ENCODE measurements around the gene ACSM2B. TPM values are rescaled to one million over a fixed set of nuclear protein-coding genes. Genes with fewer than 3 reads are reported as not detected.
"Not testable (repeated sequence)": the region's sequence is repeated elsewhere in the genome, so short reads cannot be mapped to it uniquely, and the experiment has no call there.

Gene ACSM2B
- total RNA-seq, 1 donor from 2014 or later: 2.6 TPM

DNA sequence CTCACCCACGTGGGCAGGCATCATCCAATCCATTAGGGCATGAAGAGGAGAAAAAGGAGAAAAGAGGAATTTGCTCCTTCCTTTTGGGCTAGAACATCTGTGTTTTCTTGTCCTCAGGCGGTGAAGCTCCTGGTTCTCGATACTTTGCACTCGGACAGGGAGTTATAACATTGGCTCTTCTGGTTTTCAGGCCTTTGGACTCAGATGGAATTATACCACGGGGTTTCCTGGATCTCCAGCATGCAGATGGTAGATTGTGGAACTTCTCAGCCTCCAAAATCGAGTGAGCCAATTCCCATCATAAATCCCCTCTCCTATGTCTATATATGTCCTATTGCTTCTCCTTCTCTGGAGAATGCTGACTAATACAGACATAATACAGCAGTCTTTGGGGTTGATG lies 9.9 kb upstream of the ACSM2B start:
- H3K36me3 Mint-ChIP-seq (ENCODE audit: low read depth); DNase-seq (ENCODE audit: low spot score); H3K9me3 Mint-ChIP-seq; intact Hi-C loops (cut with micrococcal nuclease); H3K4me3 Mint-ChIP-seq (ENCODE audit: low read depth); H3K27ac Mint-ChIP-seq; H3K27me3 Mint-ChIP-seq (ENCODE audit: low read depth); H3K4me1 Mint-ChIP-seq (ENCODE audit: low read depth): not testable (repeated sequence)

DNA sequence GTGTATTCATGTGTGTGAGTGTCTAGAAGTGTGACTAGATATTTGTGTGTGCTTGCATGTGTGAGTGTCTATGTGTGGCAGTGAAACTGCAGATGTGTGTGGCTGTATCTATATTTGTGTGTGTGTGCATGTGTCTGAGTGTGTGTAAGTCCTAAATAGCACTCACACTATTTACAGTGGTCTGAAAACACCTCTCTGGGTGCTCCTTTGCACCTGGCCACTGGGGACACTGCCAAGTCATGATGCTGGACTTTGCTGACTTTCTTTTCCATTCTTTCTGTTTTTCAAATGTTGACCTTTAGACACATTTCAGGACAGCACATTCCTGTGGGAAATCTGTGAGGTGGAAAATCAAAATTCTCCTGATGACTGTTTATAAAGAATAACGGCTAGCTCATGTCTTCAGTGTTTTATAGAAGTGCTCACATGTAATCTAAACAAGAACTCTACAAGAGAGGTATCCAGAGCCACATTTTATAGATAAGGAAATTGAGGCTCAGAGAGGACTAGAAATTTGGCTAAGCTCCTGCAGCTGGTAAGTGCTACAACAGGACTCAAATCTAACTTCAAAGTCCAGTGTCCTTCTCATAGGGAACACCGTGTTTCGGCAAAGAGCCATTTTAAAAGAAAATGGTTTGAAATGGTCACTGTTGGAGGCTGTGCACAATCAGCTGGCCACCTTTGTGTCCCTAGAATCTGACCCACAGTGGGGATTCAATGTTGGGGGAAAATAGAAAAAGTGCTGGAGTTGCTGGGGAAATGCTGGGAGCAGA lies 4.5 kb upstream of the ACSM2B start:
- not testable (repeated sequence) for H3K9me3 Mint-ChIP-seq; H3K36me3 Mint-ChIP-seq (ENCODE audit: low read depth); DNase-seq (ENCODE audit: low spot score)

DNA sequence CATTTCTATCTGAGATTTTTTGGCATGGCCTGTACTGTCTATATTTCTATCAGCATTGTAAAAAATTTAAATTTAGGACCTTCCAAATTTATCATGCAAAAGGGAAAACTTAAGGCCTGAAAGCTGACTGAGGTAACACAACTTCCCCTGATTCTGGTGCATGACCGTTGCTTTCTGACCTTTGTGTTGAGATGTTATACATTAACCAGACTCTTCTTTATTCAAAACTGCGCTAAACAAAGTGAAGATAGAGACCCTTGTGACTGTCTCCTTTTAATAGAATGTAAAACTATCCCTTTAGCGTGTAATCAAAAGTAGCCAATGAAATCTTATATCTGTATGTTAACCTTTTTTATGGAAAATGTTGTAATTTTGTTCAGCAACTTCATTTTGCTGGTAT lies 1.9 kb upstream of the ACSM2B start:
- H3K9me3 Mint-ChIP-seq; H3K27me3 Mint-ChIP-seq (ENCODE audit: low read depth): not testable (repeated sequence)

More for the DNA sequence above, 4.5 kb upstream of the ACSM2B start:
- H3K4me3 Mint-ChIP-seq (ENCODE audit: low read depth); intact Hi-C loops (cut with micrococcal nuclease); H3K4me1 Mint-ChIP-seq (ENCODE audit: low read depth); H3K27me3 Mint-ChIP-seq (ENCODE audit: low read depth); H3K27ac Mint-ChIP-seq: not testable (repeated sequence)

DNA sequence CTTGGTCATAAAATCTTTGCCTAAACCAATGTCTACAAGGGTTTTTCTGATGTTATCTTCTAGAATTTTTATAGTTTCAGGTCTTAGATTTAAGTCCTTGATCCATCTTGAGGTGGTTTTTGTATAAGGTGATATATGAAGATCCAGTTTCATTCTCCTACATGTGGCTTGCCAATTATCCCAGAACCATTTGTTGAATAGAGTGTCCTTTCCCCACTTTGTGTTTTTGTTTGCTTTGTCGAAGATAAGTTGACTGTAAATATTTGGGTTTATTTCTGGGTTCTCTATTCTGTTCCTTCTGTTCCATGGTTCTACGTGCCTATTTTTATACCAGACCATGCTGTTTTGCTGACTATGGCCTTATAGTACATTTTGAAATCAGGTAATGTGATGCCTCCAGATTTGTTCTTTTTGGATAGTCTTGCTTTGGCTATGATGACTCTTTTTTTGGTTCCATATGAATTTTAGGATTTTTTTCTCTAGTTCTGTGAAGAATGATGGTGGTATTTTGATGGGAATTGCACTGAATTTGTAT lies 7.0 kb downstream of the ACSM2B start:
- H3K27me3 Mint-ChIP-seq (ENCODE audit: low read depth); H3K4me1 Mint-ChIP-seq (ENCODE audit: low read depth); H3K27ac Mint-ChIP-seq; H3K4me3 Mint-ChIP-seq (ENCODE audit: low read depth); intact Hi-C loops (cut with micrococcal nuclease); H3K9me3 Mint-ChIP-seq; H3K36me3 Mint-ChIP-seq (ENCODE audit: low read depth); DNase-seq (ENCODE audit: low spot score): not testable (repeated sequence)

More for the DNA sequence above, 1.9 kb upstream of the ACSM2B start:
- H3K4me1 Mint-ChIP-seq (ENCODE audit: low read depth); intact Hi-C loops (cut with micrococcal nuclease); H3K4me3 Mint-ChIP-seq (ENCODE audit: low read depth); DNase-seq (ENCODE audit: low spot score); H3K36me3 Mint-ChIP-seq (ENCODE audit: low read depth); H3K27ac Mint-ChIP-seq: not testable (repeated sequence)

DNA sequence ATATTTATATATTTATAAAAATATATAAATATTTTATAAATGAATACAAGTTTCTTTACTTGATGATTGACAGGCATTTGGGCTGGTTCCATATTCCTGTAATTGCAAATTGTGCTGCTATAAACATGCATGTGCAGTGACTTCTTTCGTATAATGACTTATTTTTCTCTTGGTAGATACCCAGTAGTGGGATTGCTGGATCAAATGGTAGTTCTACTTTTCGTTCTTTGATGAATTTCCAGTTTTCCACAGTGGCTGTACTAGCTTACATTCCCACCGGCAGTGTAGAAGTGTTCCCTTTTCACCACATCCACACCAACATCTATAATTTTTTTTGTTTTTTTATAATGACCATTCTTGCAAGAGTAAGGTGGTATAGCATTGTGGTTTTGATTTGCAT lies 7.8 kb downstream of the ACSM2B start:
- H3K36me3 Mint-ChIP-seq (ENCODE audit: low read depth): no peaks in the 10 kb centered on the region
- intact Hi-C loops (cut with micrococcal nuclease): no loop called here
- H3K27me3 Mint-ChIP-seq (ENCODE audit: low read depth): no peaks in the 10 kb centered on the region
- no peak overlapping the region for H3K4me3 Mint-ChIP-seq (ENCODE audit: low read depth)
- H3K9me3 Mint-ChIP-seq: no peaks in the 10 kb centered on the region
- H3K4me1 Mint-ChIP-seq (ENCODE audit: low read depth): no peaks in the 10 kb centered on the region
- H3K27ac Mint-ChIP-seq: no peak overlapping the region
- DNase-seq (ENCODE audit: low spot score): no peak

DNA sequence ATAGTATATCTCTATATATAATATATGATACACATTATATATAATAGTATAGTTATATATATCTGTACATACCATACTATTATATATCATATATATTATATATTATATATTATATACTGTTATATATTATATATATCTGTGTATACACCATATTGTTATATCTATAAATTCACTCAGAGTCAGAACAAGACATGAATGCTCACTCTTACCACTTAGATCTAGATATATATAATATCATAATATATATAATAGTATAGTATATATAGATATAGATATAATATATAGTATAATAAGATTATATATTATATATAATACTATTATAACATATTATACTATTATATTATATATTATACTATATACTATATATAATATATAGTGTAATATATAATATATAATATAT lies 9.3 kb downstream of the ACSM2B start:
- no peak for DNase-seq (ENCODE audit: low spot score)
- Mint-ChIP-seq H3K9me3 (peaks cover 8% of the 10 kb centered on the region), H3K4me1 (ENCODE audit: low read depth) (no peaks in the 10 kb centered on the region), H3K4me3 (ENCODE audit: low read depth) (no peak overlapping the region), H3K27me3 (ENCODE audit: low read depth) (no peaks in the 10 kb centered on the region), H3K36me3 (ENCODE audit: low read depth) (no peaks in the 10 kb centered on the region), H3K27ac (no peak overlapping the region)
- intact Hi-C loops (cut with micrococcal nuclease): no loop called here

DNA sequence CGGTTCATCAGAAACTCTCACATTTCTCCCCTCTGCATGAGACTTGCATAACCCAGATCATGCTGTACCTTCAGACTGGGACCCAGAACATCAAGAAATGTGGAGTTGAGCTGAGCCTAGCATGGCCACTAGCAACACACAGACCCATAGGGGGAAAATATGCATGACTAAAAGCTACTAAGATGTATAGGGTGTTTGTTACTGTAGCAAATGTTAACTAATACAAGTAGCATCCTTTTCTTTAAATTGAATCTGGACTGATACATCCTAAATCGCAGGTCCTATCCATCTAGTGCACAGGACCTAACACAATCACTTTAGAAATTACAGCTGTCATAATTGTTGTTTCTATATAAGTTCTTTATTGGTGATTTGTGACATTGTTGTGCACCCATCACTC lies 10.8 kb downstream of the ACSM2B start:
- DNase-seq (ENCODE audit: low spot score); H3K27ac Mint-ChIP-seq; H3K27me3 Mint-ChIP-seq (ENCODE audit: low read depth); H3K4me1 Mint-ChIP-seq (ENCODE audit: low read depth); intact Hi-C loops (cut with micrococcal nuclease); H3K36me3 Mint-ChIP-seq (ENCODE audit: low read depth); H3K4me3 Mint-ChIP-seq (ENCODE audit: low read depth): not testable (repeated sequence)
- peaks cover 11% of the 10 kb centered on the region for H3K9me3 Mint-ChIP-seq

DNA sequence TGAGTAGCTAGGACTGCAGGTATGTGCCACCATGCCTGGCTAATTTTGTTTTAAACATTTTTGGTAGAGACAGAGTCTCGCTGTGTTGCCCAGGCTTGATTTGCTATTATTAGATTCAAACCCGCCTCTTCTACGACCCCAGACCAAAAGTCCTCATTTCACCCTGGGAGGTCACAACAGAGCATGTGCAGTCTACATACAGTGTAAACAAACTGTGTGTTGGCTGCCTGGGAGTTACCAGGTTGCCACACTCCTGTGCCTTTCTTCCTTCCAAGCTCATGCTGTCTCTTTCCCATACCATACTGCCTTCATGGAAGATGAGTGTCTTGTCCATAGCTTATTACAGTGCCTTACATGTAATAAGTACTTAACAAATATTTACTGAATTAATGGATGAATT lies 11.9 kb downstream of the ACSM2B start:
- H3K4me1 Mint-ChIP-seq (ENCODE audit: low read depth); H3K36me3 Mint-ChIP-seq (ENCODE audit: low read depth); H3K27me3 Mint-ChIP-seq (ENCODE audit: low read depth); DNase-seq (ENCODE audit: low spot score); intact Hi-C loops (cut with micrococcal nuclease); H3K27ac Mint-ChIP-seq; H3K4me3 Mint-ChIP-seq (ENCODE audit: low read depth): not testable (repeated sequence)
- peaks cover 12% of the 10 kb centered on the region for H3K9me3 Mint-ChIP-seq

DNA sequence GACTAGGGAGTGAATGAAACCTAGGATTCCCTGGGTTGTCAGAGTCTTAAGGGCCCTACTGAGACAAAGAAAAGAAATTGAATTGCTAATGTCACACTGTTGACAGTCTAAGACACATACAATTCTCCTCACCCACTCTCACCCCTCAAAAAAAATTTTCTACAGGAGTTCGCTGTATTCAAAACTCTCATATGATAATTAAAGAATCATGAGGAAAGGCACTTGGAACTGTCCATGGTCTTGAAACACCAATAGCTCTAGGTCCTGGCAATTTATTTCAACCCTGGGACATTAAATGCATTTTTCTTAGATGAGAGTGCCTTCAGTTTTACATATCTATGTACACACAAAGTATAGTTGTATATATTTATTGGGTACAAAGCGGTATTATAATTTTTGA lies 20.5 kb downstream of the ACSM2B start:
- intact Hi-C loops (cut with micrococcal nuclease): not testable (repeated sequence)

DNA sequence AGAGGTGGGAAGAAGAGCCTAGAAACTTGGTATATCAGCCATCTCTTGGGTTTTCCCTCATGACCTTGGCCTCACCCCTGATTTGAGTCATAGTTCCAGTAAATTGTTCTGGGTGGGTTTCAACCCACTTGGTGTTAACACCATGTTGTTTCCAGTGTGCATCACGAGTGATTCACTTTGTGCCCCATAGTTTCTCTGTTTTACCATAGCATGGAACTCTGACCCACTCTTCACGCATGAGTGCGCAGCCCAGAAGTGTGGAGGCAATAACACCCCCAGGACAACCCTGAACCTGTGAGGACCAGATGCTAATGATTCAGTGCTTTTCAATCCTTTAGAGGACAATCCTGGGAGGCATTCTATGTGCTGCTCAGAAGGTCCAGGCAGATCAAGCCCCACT lies 21.5 kb downstream of the ACSM2B start:
- DNase-seq (ENCODE audit: low spot score); H3K9me3 Mint-ChIP-seq; H3K36me3 Mint-ChIP-seq (ENCODE audit: low read depth); H3K4me1 Mint-ChIP-seq (ENCODE audit: low read depth); H3K27me3 Mint-ChIP-seq (ENCODE audit: low read depth); H3K4me3 Mint-ChIP-seq (ENCODE audit: low read depth); intact Hi-C loops (cut with micrococcal nuclease): not testable (repeated sequence)
- H3K27ac Mint-ChIP-seq: peak overlapping the region; percentile 76

More for the DNA sequence above, 20.5 kb downstream of the ACSM2B start:
- H3K27ac Mint-ChIP-seq; H3K9me3 Mint-ChIP-seq; H3K4me3 Mint-ChIP-seq (ENCODE audit: low read depth); DNase-seq (ENCODE audit: low spot score); H3K4me1 Mint-ChIP-seq (ENCODE audit: low read depth); H3K27me3 Mint-ChIP-seq (ENCODE audit: low read depth); H3K36me3 Mint-ChIP-seq (ENCODE audit: low read depth): not testable (repeated sequence)

DNA sequence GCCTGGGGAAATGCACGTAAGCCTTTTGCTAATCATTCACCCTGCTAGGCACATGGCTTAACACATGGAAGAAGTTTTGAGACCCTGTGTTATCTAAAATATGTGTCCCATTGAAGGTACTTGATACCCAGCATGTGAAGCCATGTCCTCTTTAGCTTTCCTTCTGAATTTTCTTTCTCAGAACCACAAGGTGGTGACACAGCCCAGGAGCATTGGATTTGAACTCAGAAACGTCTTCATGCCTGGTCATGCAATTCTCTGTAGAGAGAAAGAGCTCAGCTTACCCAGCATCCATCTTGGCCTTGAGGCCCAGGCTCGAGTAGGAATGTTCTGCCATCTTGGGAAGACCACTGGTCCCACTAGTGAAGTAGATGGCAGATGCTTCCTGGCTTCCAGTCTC lies 22.7 kb downstream of the ACSM2B start:
- H3K9me3 Mint-ChIP-seq; DNase-seq (ENCODE audit: low spot score); H3K27me3 Mint-ChIP-seq (ENCODE audit: low read depth); H3K36me3 Mint-ChIP-seq (ENCODE audit: low read depth); H3K4me1 Mint-ChIP-seq (ENCODE audit: low read depth); H3K4me3 Mint-ChIP-seq (ENCODE audit: low read depth); intact Hi-C loops (cut with micrococcal nuclease): not testable (repeated sequence)
- H3K27ac Mint-ChIP-seq: peak overlapping the region; percentile 83

DNA sequence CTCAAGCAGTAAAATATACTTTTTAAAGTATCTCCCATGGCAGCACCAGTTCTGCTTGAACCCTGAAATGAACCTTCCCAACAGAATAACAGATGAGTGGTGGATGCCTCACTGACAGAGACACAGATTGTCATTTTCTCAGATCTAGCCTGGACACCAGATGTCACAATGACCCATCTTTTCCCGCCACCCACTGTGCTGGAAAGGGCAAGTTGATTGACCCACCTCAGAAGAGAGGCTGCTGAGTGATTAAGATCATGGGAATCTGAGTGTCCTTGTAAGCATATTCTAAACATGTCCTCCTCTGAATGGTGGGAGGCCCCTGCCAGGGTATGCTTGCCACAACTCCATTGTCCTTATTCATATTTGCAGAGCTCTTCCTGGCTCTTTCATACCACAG lies 29.2 kb downstream of the ACSM2B start:
- H3K27ac Mint-ChIP-seq; H3K4me1 Mint-ChIP-seq (ENCODE audit: low read depth): not testable (repeated sequence)

DNA sequence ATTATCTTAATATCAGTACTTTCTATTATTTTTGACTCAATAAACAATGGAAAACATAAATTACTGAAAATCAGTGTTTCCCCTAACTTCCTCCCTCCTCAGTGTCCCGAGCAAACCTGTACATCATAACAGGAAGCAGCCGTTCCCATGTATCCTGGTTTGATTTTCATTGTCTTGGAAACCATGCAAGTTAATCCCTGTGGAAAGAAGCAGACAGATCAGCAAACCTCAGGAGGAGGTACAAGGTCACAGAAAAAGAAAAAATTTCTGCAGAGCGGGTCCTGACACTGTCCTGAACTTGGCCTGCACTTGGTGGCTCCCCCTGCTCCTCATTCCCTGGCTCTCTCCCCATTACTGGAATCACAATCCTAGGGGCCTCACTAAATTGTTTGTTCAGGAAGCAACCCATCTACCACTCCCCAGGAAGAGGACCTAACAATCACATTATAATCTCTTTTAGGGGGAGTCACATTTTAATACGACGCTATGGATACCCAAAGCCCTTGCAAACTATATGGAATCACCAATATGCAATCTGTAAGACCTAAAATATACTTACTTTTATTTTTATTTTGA lies 29.8 kb downstream of the ACSM2B start:
- intact Hi-C loops (cut with micrococcal nuclease): loop anchor here (10.0 kb wide), 1 partner anchor 138 kb away; no protein-coding TSS in a partner anchor
- not testable (repeated sequence) for H3K36me3 Mint-ChIP-seq (ENCODE audit: low read depth); H3K27me3 Mint-ChIP-seq (ENCODE audit: low read depth); H3K9me3 Mint-ChIP-seq; H3K4me3 Mint-ChIP-seq (ENCODE audit: low read depth); H3K27ac Mint-ChIP-seq; H3K4me1 Mint-ChIP-seq (ENCODE audit: low read depth); DNase-seq (ENCODE audit: low spot score)

More for the DNA sequence above, 29.2 kb downstream of the ACSM2B start:
- not testable (repeated sequence) for H3K27me3 Mint-ChIP-seq (ENCODE audit: low read depth); H3K36me3 Mint-ChIP-seq (ENCODE audit: low read depth); DNase-seq (ENCODE audit: low spot score); H3K9me3 Mint-ChIP-seq; H3K4me3 Mint-ChIP-seq (ENCODE audit: low read depth)
- intact Hi-C loops (cut with micrococcal nuclease): loop anchor here (10.0 kb wide), 1 partner anchor 138 kb away; no protein-coding TSS in a partner anchor
